Jurkat, Clone E6-1 (cell line): ENCODE data around the gene RTL10.
"Not testable (repeated sequence)": the region's sequence is repeated elsewhere in the genome, so short reads cannot be mapped to it uniquely, and the experiment has no call there.

Experiments
- DNase-seq: peaks from one replicate; pipeline ENCODE4 v3.0.0-alpha.2; 2011; ENCODE audit warnings: low read depth, low spot score
- H3K4me3 ChIP-seq: 2 replicates; pipeline ENCODE4 v1.5.1; 2011; ENCODE audit warnings: mild to moderate bottlenecking, low read length, control low read depth, moderate library complexity

RTL10 gene

DNA sequence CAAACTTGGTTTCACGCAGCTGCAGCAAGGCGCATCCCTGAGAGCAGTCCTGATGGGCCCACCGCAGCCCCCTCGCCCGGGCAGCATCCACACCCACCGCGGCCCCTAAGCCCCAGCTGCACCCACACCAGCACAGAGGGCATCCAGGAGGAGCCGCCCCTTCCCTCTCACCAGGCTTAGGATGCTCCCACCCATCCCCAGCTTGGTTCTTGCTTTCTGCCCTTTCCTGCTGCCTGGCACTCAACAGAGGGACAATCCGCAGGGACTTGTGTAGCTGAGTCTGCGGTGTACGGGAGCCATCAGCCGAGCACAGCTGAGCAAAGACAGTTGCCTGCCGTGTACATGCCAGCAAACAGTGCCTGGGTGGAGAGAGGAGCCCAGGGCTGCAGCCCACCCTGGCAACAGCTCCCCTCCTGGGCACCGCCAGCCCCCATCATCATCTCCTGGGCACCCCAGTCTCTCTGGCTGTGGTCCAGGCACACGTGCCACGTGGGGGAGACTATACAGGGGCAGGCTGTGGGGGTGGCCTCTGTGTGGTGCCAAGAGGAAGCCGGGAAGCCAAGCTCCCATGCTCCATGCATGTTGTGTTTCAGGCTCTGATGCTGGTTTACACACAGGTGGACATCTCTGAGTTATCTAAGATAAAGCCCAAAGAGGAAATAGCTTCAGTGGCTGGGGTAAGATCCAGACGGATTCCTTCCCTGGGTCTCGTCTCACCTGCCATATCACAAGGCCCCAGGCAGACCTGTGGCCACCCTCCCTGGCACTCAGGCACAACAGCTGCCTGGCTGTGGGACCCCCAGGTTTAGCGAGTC lies 36.0 kb upstream of the RTL10 start:
- H3K4me3 ChIP-seq: peak overlapping the region; percentile 37
- DNase-seq: peak; percentile 51

- DNase-seq: no peak
- H3K4me3 ChIP-seq: no peak overlapping the region
Observed at GRCh38 chr22:19889951-19890350, 35.3 kb upstream of the RTL10 start.

GRCh38 chr22:19888131-19888746 lies 33.6 kb upstream of the RTL10 start:
- no peak for DNase-seq

GRCh38 chr22:19887256-19887985 lies 32.7 kb upstream of the RTL10 start:
- no peak for DNase-seq

More at GRCh38 chr22:19888131-19888746, 33.6 kb upstream of the RTL10 start:
- no peak overlapping the region for H3K4me3 ChIP-seq

GRCh38 chr22:19886605-19887255 lies 32.1 kb upstream of the RTL10 start:
- no peak overlapping the region for H3K4me3 ChIP-seq
- peak; percentile 83 for DNase-seq

More at GRCh38 chr22:19887256-19887985, 32.7 kb upstream of the RTL10 start:
- H3K4me3 ChIP-seq: no peak overlapping the region

DNA sequence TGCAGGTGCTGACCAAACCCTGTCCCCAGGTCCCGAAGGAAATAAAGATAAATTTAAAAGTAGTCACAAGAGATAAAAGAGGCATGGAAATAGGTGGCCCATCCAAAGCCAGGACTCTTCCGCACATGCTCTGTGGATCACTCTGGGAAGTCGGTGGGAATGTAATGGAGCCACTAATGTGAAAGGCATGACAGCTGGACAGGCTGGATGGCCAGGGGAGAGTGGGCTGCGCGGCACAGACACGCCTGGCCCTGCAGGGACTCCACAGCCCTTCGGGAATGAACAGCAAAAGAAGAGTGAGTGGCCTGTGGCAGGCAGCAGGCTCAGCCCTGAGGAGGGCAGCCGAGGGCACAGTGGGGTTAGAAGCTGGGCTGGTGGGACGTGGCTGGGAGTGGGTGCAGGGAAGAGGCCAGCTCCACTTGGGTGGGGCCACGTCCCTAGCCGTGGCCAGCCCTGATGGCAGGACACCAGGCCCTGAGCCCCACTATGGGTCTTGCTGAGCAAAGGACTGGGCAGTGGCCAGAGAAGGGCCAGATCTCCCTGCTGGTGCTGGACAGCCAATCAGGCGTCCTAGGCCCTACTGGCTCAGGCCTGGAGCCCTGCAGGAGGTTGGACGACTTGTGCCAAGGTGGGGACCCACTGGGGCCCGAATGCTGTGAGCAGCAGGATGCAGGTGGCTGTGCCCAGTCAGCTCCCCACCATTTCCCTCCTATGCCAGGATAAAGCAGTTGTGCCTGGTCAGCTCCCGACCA lies 31.3 kb upstream of the RTL10 start:
- no peak for DNase-seq

GRCh38 chr22:19884954-19885751 lies 30.5 kb upstream of the RTL10 start:
- DNase-seq: no peak
- H3K4me3 ChIP-seq: no peak overlapping the region

More for the DNA sequence above, 31.3 kb upstream of the RTL10 start:
- no peak overlapping the region for H3K4me3 ChIP-seq

- DNase-seq: no peak
Observed at GRCh38 chr22:19884161-19884953, 29.7 kb upstream of the RTL10 start.

GRCh38 chr22:19883446-19883845 lies 28.8 kb upstream of the RTL10 start:
- DNase-seq: not testable (repeated sequence)

More at GRCh38 chr22:19884161-19884953, 29.7 kb upstream of the RTL10 start:
- no peak overlapping the region for H3K4me3 ChIP-seq

GRCh38 chr22:19882446-19883381 lies 28.0 kb upstream of the RTL10 start:
- DNase-seq: no peak
- no peak overlapping the region for H3K4me3 ChIP-seq

More at GRCh38 chr22:19883446-19883845, 28.8 kb upstream of the RTL10 start:
- H3K4me3 ChIP-seq: not testable (repeated sequence)

GRCh38 chr22:19880786-19881569 lies 26.3 kb upstream of the RTL10 start:
- DNase-seq: no peak
- no peak overlapping the region for H3K4me3 ChIP-seq

GRCh38 chr22:19879992-19880785 lies 25.5 kb upstream of the RTL10 start:
- no peak for DNase-seq
- no peak overlapping the region for H3K4me3 ChIP-seq

- no peak for DNase-seq
- no peak overlapping the region for H3K4me3 ChIP-seq
Observed at GRCh38 chr22:19879643-19879991, 24.9 kb upstream of the RTL10 start.

DNA sequence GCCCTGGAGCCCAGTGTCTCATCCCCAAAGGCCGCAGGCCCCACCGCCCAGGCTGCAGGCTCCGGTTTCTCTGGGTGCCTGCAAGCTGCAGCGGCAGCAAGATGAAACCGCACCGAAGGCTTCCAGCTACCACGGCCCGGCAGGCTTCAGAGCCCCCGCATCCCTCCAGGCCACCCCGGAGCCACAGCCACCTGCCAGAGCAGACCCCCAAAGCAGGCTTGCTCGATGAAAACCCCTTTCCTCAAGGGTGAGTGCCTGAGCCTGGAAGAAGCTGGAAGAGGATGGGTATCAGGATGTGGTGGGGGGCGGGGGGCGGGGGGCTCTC lies 24.5 kb upstream of the RTL10 start:
- DNase-seq: no peak
- H3K4me3 ChIP-seq: no peak overlapping the region
